Spleen (tissue), 11 donors: ENCODE measurements around the gene INIP. TPM values are rescaled to one million over a fixed set of nuclear protein-coding genes. Genes with fewer than 3 reads are reported as not detected.

Source experiments
- DNase-seq: peaks from one replicate; pipeline ENCODE4 v3.0.0-alpha.2; 2020
- H3K27ac ChIP-seq, 8 donors: fragments of 200-600 bp; sonication (generic) in 7 of 8; 1 replicate in 4 of 8; 2 replicates in 4 of 8; pipeline versions ENCODE4 v1.5.0 to v1.8.0; 2016 to 2021; ENCODE audit warnings: inconsistent platforms in 4 of 8, mild to moderate bottlenecking in 4 of 8, moderate library complexity in 1 of 8
- H3K27me3 ChIP-seq, 7 donors: fragments of 200-600 bp; sonication (generic) in 6 of 7; replicated peaks in 1 of 7; 1 replicate in 4 of 7; 2 replicates in 3 of 7; pipeline versions ENCODE4 v1.5.0 to v1.8.0; 2016 to 2021; ENCODE audit warnings: inconsistent platforms in 3 of 7, mild to moderate bottlenecking in 1 of 7
- H3K36me3 ChIP-seq, 6 donors: fragments of 200-600 bp; sonication (generic) in 5 of 6; 1 replicate in 4 of 6; 2 replicates in 2 of 6; pipeline versions ENCODE4 v1.5.0 to v1.8.0; 2016 to 2021; ENCODE audit warnings: inconsistent platforms in 2 of 6
- H3K4me1 ChIP-seq, 6 donors: fragments of 200-600 bp; sonication (generic) in 5 of 6; 1 replicate in 3 of 6; 2 replicates in 3 of 6; pipeline versions ENCODE4 v1.5.0 to v1.8.0; 2016 to 2021; ENCODE audit warnings: inconsistent platforms in 3 of 6
- H3K4me3 ChIP-seq, 8 donors: fragments of 200-600 bp; sonication (generic) in 7 of 8; 1 replicate in 4 of 8; 2 replicates in 4 of 8; pipeline versions ENCODE4 v1.5.0 to v1.8.0; 2016 to 2021; ENCODE audit warnings: inconsistent platforms in 4 of 8, mild to moderate bottlenecking in 4 of 8, moderate library complexity in 2 of 8
- H3K9me3 ChIP-seq, 8 donors: fragments of 200-600 bp; sonication (generic) in 7 of 8; 1 replicate in 4 of 8; 2 replicates in 4 of 8; pipeline versions ENCODE4 v1.5.0 to v1.8.0; 2016 to 2021; ENCODE audit warnings: inconsistent platforms in 4 of 8
- CTCF ChIP-seq, 11 experiments: fragments of 200-600 bp in 7 of 11; fragments of 450-650 bp in 4 of 11; sonication (generic) in 4 of 11; IDR thresholded peaks in 8 of 11; conservative IDR thresholded peaks in 3 of 11; 1 replicate in 7 of 11; 2 replicates in 4 of 11; pipeline versions ENCODE4 v1.4.0 to v1.8.0; 2016 to 2021; ENCODE audit warnings: antibody characterized with exemption in 11 of 11, inconsistent platforms in 4 of 11, mild to moderate bottlenecking in 1 of 11
- POLR2A ChIP-seq, 3 donors: fragments of 450-650 bp; IDR thresholded peaks; one replicate each; pipeline ENCODE4 v1.5.1; 2017; ENCODE audit warnings: antibody characterized with exemption in 3 of 3, mild to moderate bottlenecking in 1 of 3
- POLR2AphosphoS5 ChIP-seq, 3 donors: sonication (generic); formaldehyde crosslinking; IDR thresholded peaks; one replicate each; pipeline ENCODE4 v1.5.1; 2017; ENCODE audit warnings: antibody characterized with exemption in 3 of 3
- WGBS, 5 donors: extraction: QIAGEN DNeasy Blood & Tissue Kit in 3 of 5; methylation state at CpG; one replicate each; pipeline versions ENCODE4 v1.1.5 to v1.1.7; 2013 to 2018; 5-methylcytosine and 5-hydroxymethylcytosine counted together
- intact Hi-C: fragments of 100-400 bp; cut with DNase I; formaldehyde crosslinking; loops from one replicate; pipeline ENCODE4 v1.15.0; 2023; ENCODE audit warnings: low total_unique reads
- polyA plus RNA-seq, 3 donors: library from polyadenylated mRNA; stranded (reverse); fragments of 200-250 nt; gene quantifications; one replicate each; pipeline ENCODE4 v1.2.1, GENCODE V29; 2013
- total RNA-seq, 7 donors: library from RNA; depleted of rRNA in 3 of 7; stranded (reverse); fragments of >200 nt in 3 of 7; fragmentation: NEBNext Ultra II Directional in 4 of 7; extraction: Animal tissue kit (Norgen Biotek cat#: 25700) in 4 of 7; gene quantifications; one replicate each; pipeline versions ENCODE4 v1.1.0 to v1.2.1, GENCODE V29; 2016 to 2021
- donor health status: healthy with polysubstance abuse.
- donor health status: DM: no; HTN: no; CAD: no; lungs with moderate emphysema.
- donor health status: DM: no; HTN: no; CAD: no.
- donor health status: Bipolar disorder and iron deficiency.
- donor health status: healthy.
- donor health status: DM: no; HTN: no; CAD: no.
- donor health status: DM: yes; HTN: yes; CAD: no.

Gene INIP
- total and polyA plus RNA-seq, 10 donors = 6.9 to 33.4 (median 25.0) TPM

- no peak overlapping the region for H3K27ac ChIP-seq
- 91 to 96% (median 93%) methylated on average over 13 of the region's 13 CpGs for WGBS, 5 donors
- intact Hi-C loops = no loop called here
- no peaks in the 10 kb centered on the region for H3K27me3 ChIP-seq
- peaks cover 0 to 49% (median 2%) of the 10 kb centered on the region in 6 donors for H3K4me1 ChIP-seq
- H3K36me3 ChIP-seq = no peaks in the 10 kb centered on the region
- TF ChIP-seq POLR2A (IDR thresholded peaks at IDR 0.05) (no peak), POLR2AphosphoS5 (IDR thresholded peaks at IDR 0.05) (no peak), CTCF (IDR thresholded peaks at IDR 0.05 in 8 of 11, conservative IDR thresholded peaks at IDR 0.05 in 3 of 11) (no peak)
- no peak overlapping the region for H3K4me3 ChIP-seq
- peaks cover 0 to 13% (median 10%) of the 10 kb centered on the region in 8 donors for H3K9me3 ChIP-seq
- DNase-seq = no peak
These were observed 45.0 kb upstream of the INIP start for GRCh38 chr9:112762726-112763518.

GRCh38 chr9:112761912-112762655, 44.2 kb upstream of the INIP start:
- Histone ChIP-seq H3K4me3 (no peak overlapping the region), H3K27me3 (no peaks in the 10 kb centered on the region), H3K9me3 (peaks cover 0 to 13% (median 10%) of the 10 kb centered on the region in 8 donors), H3K36me3 (no peaks in the 10 kb centered on the region), H3K4me1 (peaks cover 0 to 57% (median 4%) of the 10 kb centered on the region in 6 donors), H3K27ac (no peak overlapping the region)
- WGBS, 5 donors = 83 to 91% (median 89%) methylated on average over 12 of the region's 12 CpGs
- no peak for DNase-seq
- intact Hi-C loops = no loop called here
- TF ChIP-seq POLR2AphosphoS5 (IDR thresholded peaks at IDR 0.05) (no peak), CTCF (IDR thresholded peaks at IDR 0.05 in 8 of 11, conservative IDR thresholded peaks at IDR 0.05 in 3 of 11) (no peak), POLR2A (IDR thresholded peaks at IDR 0.05) (no peak)

- 77 to 88% (median 83%) methylated on average over 8 of the region's 8 CpGs for WGBS, 5 donors
- intact Hi-C loops = no loop called here
- no peak for DNase-seq
- TF ChIP-seq CTCF (IDR thresholded peaks at IDR 0.05 in 8 of 11, conservative IDR thresholded peaks at IDR 0.05 in 3 of 11) (no peak), POLR2AphosphoS5 (IDR thresholded peaks at IDR 0.05) (no peak), POLR2A (IDR thresholded peaks at IDR 0.05) (no peak)
- no peaks in the 10 kb centered on the region for H3K36me3 ChIP-seq
- no peaks in the 10 kb centered on the region for H3K27me3 ChIP-seq
- H3K4me1 ChIP-seq = peaks cover 0 to 67% (median 7%) of the 10 kb centered on the region in 6 donors
- peaks cover 0 to 2% (median under 1%) of the 10 kb centered on the region in 8 donors for H3K9me3 ChIP-seq
- peak overlapping the region in 3 of 8 donors; percentile 12 to 16 (median 15) for H3K27ac ChIP-seq
- no peak overlapping the region for H3K4me3 ChIP-seq
These were observed 42.9 kb upstream of the INIP start for GRCh38 chr9:112760821-112761220.

GRCh38 chr9:112757940-112758339, 40.0 kb upstream of the INIP start:
- intact Hi-C loops = no loop called here

More at GRCh38 chr9:112757940-112758339, 40.0 kb upstream of the INIP start:
- no peak overlapping the region for H3K4me3 ChIP-seq
- no peak for DNase-seq
- H3K4me1 ChIP-seq = peaks cover 0 to 88% (median 33%) of the 10 kb centered on the region in 6 donors
- no peaks in the 10 kb centered on the region for H3K9me3 ChIP-seq
- TF ChIP-seq CTCF (IDR thresholded peaks at IDR 0.05 in 8 of 11, conservative IDR thresholded peaks at IDR 0.05 in 3 of 11) (no peak), POLR2AphosphoS5 (IDR thresholded peaks at IDR 0.05) (no peak), POLR2A (IDR thresholded peaks at IDR 0.05) (no peak)
- no peak overlapping the region for H3K27ac ChIP-seq
- H3K27me3 ChIP-seq = no peaks in the 10 kb centered on the region
- no peaks in the 10 kb centered on the region for H3K36me3 ChIP-seq
- 80 to 98% (median 85%) methylated on average over 2 of the region's 2 CpGs for WGBS, 5 donors
